ENCODE data around the gene PTGDS.

Gene PTGDS

GRCh38 chr9:136977223-136977622 is at the start of gene PTGDS:
Gene PTGDS (plus strand): TSS chr9:136977504. CDS start chr9:136977579, 75 bp downstream.
- DNase-seq, result no peak

DNA sequence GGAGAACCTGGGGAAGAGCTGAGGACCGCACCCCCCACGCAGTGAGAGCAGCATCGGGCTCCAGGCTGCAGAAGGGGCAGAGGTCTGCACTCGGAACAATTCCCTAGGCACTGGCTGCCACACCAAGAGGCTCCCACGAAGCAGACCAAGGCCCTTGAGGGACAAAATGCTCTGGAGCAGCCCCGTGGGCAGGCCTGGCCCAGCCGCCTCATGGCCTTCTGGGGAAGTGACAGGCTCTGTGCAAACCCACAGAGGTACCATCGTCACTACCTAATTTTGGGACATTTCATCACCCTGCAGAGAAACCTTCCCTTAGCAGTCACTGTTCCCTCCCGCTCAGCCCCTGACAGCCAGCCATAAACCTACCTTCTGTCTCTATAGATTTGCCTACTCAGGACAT is 48.7 kb upstream of the PTGDS start:
- no peak for DNase-seq

GRCh38 chr9:136930014-136930413 is 47.3 kb upstream of the PTGDS start:
- DNase-seq, result no peak

DNA sequence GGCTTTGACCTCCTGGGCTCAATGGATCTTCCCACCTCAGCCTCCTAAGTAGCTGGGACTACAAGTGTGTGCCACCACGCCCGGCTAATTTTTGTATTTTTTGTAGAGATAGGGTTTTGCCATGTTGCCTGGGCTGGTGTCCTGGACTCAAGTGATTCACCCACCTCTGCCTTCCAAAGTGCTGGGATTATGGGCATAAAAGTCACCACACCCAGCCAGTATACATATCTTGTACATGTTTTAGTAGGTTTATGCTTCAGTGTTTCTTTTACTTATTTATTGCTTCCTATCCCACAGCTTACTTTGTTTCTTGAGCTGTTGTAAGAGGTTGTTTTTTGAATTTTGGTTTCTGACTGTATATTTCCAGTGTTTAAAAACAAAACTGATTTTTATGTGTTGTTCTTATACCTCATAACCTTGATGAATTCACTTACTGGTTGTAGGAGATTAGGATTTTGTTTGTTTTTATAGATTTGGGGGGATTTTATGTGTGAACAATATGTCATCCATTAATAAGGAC is 45.6 kb upstream of the PTGDS start:
- no peak for DNase-seq

- no peak for DNase-seq
Observed at GRCh38 chr9:136934277-136934676, 43.0 kb upstream of the PTGDS start.

- DNase-seq, result no peak
Observed at GRCh38 chr9:136935651-136936050, 41.7 kb upstream of the PTGDS start.

DNA sequence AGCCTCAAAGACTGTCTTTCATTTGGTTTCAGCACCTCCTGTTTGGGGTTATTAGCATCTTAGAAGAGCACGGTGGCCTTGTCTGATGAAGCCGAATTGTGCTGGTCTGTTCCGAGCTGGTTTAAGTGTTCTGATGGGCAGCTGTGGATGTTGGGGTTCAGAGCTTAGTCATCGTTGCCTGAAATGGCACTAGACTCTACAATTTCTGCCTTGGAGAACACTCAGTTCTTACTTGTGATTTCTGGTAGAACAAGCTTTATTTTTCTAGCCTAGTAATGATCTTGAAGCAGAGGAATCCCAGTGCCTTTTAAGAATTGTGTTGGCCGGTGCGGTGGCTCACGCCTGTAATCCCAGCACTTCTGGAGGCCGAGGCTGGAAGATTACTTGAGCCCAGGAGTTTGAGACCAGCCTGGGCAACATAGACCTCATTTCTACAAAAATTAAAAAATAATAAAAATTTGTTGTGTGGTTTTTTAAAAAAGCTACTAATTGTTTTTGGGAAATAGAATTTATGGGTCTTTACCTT is 40.6 kb upstream of the PTGDS start:
- no peak for DNase-seq

GRCh38 chr9:136937186-136938001 is 39.9 kb upstream of the PTGDS start:
- DNase-seq, result no peak

DNA sequence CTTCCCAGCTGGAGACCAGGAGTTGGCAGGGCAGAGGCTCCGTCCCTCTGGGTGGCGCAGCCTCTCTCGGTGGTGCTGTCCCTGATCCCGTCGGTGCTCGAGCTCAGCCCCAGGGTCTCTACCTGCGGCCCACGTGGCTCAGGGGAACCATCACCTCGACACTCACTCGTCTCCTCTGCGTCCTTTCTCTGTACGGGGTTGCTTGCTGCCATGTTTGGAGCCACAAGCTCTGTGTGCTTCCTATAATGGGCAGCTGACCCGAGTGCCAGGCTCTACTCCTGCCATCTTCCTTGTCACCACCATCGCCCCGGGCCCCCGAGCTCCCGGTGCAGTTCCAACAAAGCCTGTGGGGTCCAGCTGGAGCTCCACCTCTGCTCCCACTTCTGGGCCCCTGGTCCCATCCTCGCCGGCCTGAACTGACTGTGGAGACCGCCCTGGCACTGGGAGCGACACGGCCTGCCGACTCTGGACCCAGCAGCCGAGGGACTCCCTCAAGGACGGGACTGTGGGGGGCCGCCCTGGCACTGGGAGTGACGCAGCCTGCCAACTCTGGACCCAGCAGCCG is 37.8 kb upstream of the PTGDS start:
- no peak for DNase-seq

GRCh38 chr9:136939996-136940525 is 37.2 kb upstream of the PTGDS start:
- no peak for DNase-seq

DNA sequence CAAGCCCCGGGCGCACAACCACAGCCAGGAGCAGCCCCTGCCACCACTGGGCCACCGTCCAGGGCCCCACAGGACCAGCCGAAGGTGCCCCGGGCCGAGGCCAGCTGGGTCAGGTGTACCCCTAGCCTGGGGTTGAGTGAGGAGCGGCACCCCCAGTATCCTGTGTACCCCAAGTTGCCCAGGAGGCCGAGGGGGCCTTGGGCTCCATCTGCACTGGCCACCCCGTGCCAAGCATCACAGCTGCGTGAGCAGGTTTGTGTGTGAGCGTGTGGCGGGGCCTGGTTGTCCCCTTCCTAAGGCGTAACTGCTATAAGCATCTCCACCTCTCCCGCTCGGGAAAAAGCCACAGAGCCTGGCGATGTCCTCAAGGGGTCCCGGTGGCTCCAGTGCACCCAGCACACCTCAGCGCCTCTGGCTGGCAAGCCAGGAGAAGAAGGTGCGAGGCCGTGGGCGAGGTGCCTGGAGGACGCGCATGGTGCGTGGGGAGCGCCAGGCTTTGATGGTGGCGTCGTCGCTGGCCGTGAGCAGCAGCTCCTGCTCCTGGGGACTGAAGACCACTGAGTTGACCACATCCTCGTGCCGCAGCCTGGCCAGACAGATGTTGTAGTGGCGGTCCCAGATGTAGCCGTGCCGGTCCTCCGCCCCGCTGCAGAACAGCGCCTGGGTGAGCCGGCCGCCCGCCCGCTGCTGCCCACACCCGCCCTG is 36.6 kb upstream of the PTGDS start:
- DNase-seq, result no peak

GRCh38 chr9:136941231-136942111 is 35.8 kb upstream of the PTGDS start:
- no peak for DNase-seq

- DNase-seq, result no peak
Observed at GRCh38 chr9:136942112-136942880, 35.0 kb upstream of the PTGDS start.

DNA sequence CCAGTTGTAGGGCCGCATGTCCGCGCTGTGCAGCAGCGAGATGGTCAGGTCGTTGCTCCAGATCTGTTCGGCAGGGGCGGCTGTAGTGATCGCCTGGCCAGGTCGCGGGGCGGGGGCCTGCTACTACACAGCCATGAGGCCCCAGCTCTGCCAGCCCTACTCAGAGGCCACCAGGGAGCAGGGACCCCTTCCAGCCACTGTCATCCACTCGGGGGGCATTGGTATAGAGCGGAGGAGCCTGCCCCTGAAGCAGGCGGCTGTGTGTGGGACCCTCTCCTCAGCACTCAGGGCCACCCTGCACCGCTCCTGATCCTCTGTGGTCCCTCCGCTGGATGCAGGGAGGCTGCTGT is 34.4 kb upstream of the PTGDS start:
- no peak for DNase-seq

DNA sequence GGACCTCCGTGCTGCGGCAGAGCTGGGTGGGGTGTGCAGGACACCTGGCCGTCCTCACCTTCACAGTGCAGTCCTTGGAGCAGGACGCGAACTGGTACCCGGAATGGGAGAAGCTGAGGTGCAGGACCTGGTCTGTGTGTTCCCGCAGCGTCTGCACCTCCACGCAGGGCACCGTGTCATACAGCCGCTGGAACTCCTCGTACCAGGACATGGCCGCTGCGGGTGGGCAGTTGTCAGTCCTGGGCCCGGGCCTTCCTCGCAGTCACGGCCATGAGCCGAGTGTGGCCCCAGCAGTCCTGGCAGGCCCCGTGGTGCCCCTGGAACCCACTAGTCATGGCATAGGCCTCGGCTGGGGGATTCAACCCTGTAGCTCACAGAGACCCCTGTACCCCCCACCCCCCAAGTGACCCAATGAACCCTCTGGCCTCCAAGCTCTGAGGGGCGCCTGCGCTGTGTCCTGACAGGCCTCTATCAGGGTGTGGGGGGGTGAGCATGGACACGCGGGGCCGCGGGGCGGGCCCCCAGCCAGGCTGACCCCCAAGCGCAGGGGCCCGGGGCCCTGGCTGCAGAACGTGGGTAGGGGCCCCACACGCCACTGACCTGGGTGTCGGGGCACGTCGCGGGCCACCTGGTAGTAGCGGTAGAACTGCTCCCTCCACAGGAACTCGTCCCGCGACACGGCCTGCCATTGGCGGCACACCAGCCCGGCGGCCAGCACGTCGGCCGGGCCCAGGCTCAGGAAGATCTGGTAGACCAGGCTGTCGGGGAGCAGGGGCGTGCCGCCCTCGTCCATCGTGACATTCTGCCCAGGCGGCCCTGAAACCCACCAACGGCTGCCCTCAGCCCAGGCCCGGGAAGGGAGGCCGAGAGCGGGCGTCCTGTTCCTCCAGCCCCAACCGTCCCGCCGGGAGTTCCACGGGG is 33.8 kb upstream of the PTGDS start:
- no peak for DNase-seq

DNA sequence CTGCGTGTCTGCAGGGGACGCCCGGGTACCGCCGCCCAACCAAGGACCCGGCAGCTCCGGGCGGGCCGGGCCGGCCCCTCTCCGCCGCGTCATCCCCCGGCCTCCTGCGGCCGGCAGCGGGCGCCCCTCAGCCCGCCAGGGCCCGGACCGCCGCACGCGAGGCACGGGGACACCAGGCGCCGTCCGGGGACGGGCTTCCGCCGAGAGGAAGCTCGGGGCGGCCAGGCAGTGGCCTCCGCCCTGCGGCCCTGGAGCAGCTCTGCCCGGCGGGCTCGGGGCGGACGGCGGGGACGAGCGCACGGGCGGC is 33.1 kb upstream of the PTGDS start:
- DNase-seq, result no peak

DNA sequence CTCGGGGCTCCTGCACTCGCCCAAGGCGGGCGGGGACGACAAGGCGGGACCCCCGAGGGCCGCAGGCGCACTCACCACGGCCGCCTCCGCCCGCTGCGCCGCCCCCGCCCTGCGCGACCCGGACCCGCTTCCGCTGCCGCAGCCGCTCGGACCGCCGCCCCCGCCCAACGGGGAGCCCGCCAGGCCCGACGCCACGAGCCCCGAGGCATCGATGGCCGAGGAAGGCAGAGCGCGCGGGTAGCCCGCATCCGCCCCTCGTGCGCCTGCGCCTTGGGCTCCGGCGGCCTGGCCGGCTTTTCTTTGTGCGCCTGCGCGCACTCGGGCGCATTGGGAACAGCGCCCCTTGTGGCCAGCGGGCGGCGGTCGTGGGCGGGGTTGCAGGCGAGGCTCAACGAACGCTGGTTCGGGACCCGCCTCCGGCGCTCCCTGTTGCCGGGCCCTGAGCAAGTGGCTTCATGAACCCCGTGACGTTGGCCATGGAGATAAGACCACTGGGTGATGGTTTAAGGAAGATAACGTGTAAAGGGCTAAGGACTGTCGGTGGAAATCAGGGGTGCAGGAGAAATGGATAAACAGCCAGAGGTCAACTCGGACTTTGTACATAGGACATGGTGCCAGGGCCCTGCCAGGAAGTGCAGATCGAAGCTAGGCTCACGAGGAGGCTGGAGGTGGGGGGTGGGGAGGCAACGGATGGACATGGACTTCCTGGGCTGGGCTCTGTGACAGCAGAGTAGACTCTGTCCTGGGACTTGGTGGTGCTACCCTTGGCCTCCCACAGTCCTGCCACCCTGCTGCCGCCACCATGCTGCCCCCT is 32.6 kb upstream of the PTGDS start, which contains the start of the genes C8G and FBXW5:
C8G (plus strand) TSS at position 725 of the 814 bp plus-strand sequence; CDS start at position 803, 78 bp downstream.
FBXW5 (minus strand) TSS at position 220 of the 814 bp plus-strand sequence. CDS start 655 bp downstream, outside the sequence.
- DNase-seq, result peak; percentile 70

- no peak for DNase-seq
Observed at GRCh38 chr9:136945333-136946227, 31.7 kb upstream of the PTGDS start.
